AG04450 (cell line): Measurements from ENCODE around the gene KCNK6. TPM values are rescaled to one million over a fixed set of nuclear protein-coding genes. Genes with fewer than 3 reads are reported as not detected.

Experiments
- CTCF ChIA-PET: fragments of 300-600, 350-600 bp; formaldehyde crosslinking; extraction: SDS; loops from one replicate; lab custom pipeline; 2022; ENCODE audit warnings: antibody characterized with exemption, inconsistent platforms; lab: Charles Lee
- POLR2A ChIA-PET: fragments of 350-600 bp; formaldehyde crosslinking; extraction: SDS; loops from one replicate; lab custom pipeline; 2021; ENCODE audit warnings: antibody characterized with exemption, inconsistent platforms; lab: Yijun Ruan, JAX
- DNase-seq: peaks from one replicate; pipeline ENCODE4 v3.0.0-alpha.2; 2011; ENCODE audit warnings: low read depth, low spot score
- H3K27ac ChIP-seq: one replicate; pipeline ENCODE4 v1.5.1; 2012; ENCODE audit warnings: low read depth, low read length, control low read depth
- H3K27me3 ChIP-seq: one replicate; pipeline ENCODE4 v1.6.0; 2012; ENCODE audit warnings: low read length; ENCODE audit not compliant: control insufficient read depth, insufficient read depth
- H3K4me3 ChIP-seq: 2 replicates; pipeline ENCODE4 v1.5.1; 2011; ENCODE audit warnings: mild to moderate bottlenecking, low read depth, low read length, control low read depth
- H3K9me3 ChIP-seq: 2 replicates; pipeline ENCODE4 v1.5.1; 2012; ENCODE audit warnings: low read length; ENCODE audit not compliant: control insufficient read depth, insufficient read depth
- CTCF ChIP-seq: IDR thresholded peaks from 2 replicates; pipeline ENCODE4 v1.5.1; 2011; ENCODE audit warnings: low read depth, low read length, control low read depth, inconsistent platforms
- polyA plus RNA-seq: library from polyadenylated mRNA; depleted of rRNA; stranded (reverse); fragments of >200 nt; gene quantifications from 2 replicates; pipeline ENCODE4 v1.2.3, GENCODE V29; 2011

KCNK6 gene
- polyA plus RNA-seq, 1 experiment: 2.6 TPM

GRCh38 chr19:38359242-38360021, 39.8 kb downstream of the KCNK6 start:
- no peak for DNase-seq
- ChIA-PET POLR2A (no interaction called here), CTCF (no interaction called here)
- Histone ChIP-seq H3K4me3 (no peak overlapping the region), H3K27ac (no peak overlapping the region), H3K9me3 (no peaks in the 10 kb centered on the region; the same call in 1 of the 2 replicates), H3K27me3 (peaks cover 35% of the 10 kb centered on the region)
- TF ChIP-seq CTCF: no peak

GRCh38 chr19:38360351-38360750, 40.7 kb downstream of the KCNK6 start:
- Histone ChIP-seq H3K9me3 (no peaks in the 10 kb centered on the region; the same call in 1 of the 2 replicates), H3K27me3 (peaks cover 36% of the 10 kb centered on the region), H3K27ac (no peak overlapping the region), H3K4me3 (no peak overlapping the region)
- ChIA-PET CTCF (interaction anchor here (1.0 kb wide), 1 partner anchor 42 kb away, joined by 4 read pairs; the partner anchor contains the start of gene FAM98C), POLR2A (no interaction called here)
- no peak for TF ChIP-seq CTCF
- no peak for DNase-seq

GRCh38 chr19:38360839-38361631, 41.4 kb downstream of the KCNK6 start:
- ChIA-PET CTCF (interaction anchor here (1.0 kb wide), 1 partner anchor 42 kb away, joined by 4 read pairs; the partner anchor contains the start of gene FAM98C), POLR2A (interaction anchor here (1.2 kb wide), 1 partner anchor 13 kb away, joined by 5 read pairs; the partner anchor contains the start of gene PSMD8)
- Histone ChIP-seq H3K9me3 (no peaks in the 10 kb centered on the region; the same call in 1 of the 2 replicates), H3K27ac (no peak overlapping the region), H3K4me3 (peak overlapping the region; percentile 69), H3K27me3 (peaks cover 35% of the 10 kb centered on the region)
- no peak for DNase-seq
- TF ChIP-seq CTCF: no peak

- no peaks in the 10 kb centered on the region; the same call in 1 of the 2 replicates for H3K9me3 ChIP-seq
- ChIA-PET CTCF (interaction anchor here (0.6 kb wide), 1 partner anchor 68 kb away, joined by 3 read pairs; no protein-coding TSS in a partner anchor), POLR2A (interaction anchor here (1.2 kb wide), 1 partner anchor 13 kb away, joined by 5 read pairs; the partner anchor contains the start of gene PSMD8)
- 0 out of 2 replicates have a peak, but pooled peaks have one; percentile 19 for TF ChIP-seq CTCF
- no peak for DNase-seq
- H3K27ac ChIP-seq: no peak overlapping the region
- peaks cover 33% of the 10 kb centered on the region for H3K27me3 ChIP-seq
- peak overlapping the region; percentile 69 for H3K4me3 ChIP-seq
Observed at GRCh38 chr19:38361633-38362075, 42.0 kb downstream of the KCNK6 start.
